ENCODE data around the gene RAPGEF5.

DNA sequence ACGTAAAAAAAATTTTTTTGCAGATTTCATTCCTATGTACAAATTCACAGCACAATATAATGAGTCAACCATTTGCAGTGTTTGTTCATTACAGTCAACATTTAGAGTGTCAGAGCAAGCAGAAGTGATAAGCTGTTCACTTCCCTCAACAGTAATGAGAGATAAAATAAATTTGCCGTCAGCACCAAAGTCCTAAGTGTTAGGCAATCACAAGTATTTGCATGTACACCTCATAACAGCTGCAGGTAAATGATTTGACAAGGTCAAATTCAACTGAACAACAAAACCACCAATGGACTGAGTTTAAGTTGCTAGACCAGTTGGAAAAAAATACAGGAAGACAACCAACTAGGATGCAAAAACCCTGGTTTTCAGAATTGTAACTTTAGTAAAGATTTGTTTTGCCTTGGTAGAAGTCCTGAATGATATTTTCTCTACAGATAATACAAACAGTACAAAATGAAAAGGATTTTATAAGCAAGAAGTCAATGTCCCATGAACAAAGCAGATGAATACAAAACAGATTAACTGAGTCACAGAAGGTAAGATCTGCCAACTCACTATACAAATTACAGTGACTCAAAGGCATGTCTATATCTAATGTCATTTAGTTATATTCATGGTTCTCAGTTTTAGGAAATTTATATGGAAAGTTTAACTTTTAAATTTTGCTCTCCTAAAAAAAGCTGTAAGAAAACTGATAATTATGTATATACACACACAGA lies 10.4 kb downstream of the RAPGEF5 start:
- TF ChIP-seq, protein P1, sequence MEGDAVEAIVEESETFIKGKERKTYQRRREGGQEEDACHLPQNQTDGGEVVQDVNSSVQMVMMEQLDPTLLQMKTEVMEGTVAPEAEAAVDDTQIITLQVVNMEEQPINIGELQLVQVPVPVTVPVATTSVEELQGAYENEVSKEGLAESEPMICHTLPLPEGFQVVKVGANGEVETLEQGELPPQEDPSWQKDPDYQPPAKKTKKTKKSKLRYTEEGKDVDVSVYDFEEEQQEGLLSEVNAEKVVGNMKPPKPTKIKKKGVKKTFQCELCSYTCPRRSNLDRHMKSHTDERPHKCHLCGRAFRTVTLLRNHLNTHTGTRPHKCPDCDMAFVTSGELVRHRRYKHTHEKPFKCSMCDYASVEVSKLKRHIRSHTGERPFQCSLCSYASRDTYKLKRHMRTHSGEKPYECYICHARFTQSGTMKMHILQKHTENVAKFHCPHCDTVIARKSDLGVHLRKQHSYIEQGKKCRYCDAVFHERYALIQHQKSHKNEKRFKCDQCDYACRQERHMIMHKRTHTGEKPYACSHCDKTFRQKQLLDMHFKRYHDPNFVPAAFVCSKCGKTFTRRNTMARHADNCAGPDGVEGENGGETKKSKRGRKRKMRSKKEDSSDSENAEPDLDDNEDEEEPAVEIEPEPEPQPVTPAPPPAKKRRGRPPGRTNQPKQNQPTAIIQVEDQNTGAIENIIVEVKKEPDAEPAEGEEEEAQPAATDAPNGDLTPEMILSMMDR (IDR thresholded peaks at IDR 0.05) = no peak
- no peak for TF ChIP-seq POLR2A (IDR thresholded peaks at IDR 0.05)
